Stomach (tissue), 4 donors: Measurements from ENCODE around the gene MAN2B1.

Source experiments
- CTCF ChIP-seq, 7 experiments: fragments of 450-650 bp in 4 of 7; fragments of 200-600 bp in 3 of 7; sonication (generic) in 3 of 7; IDR thresholded peaks; one replicate each; pipeline ENCODE4 v1.5.1; 2016 to 2019; ENCODE audit warnings: antibody characterized with exemption in 7 of 7, control low read depth in 2 of 7, mild to moderate bottlenecking in 1 of 7
- EP300 ChIP-seq: sonication (generic); formaldehyde crosslinking; IDR thresholded peaks from one replicate; pipeline ENCODE4 v1.6.1; 2017; ENCODE audit warnings: antibody characterized with exemption
- POLR2A ChIP-seq, 4 donors: fragments of 450-650 bp; IDR thresholded peaks; one replicate each; pipeline ENCODE4 v1.6.1; 2016; ENCODE audit warnings: antibody characterized with exemption in 4 of 4, control low read depth in 2 of 4, mild to moderate bottlenecking in 1 of 4, moderate library complexity in 1 of 4

DNA sequence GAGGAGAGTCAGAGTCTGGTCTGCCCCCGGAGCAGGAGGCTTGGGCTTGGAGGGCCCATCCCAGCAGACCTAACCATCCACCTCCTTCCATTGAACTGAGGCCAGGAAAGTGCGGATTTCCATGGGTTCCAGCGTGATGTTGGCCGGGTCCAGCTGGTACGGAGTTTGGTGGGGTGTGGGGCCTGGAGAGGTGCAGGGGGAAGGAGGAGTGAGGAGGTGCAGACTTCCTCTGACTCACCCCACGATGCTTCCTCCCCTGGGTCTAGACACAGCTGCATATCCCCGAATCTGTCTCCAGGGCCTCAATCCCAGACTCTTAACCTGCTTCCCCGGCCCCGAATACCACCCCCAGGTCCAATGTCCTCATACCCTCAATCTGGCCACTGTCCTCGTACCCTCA is 20.0 kb downstream of the MAN2B1 start:
- TF ChIP-seq CTCF (IDR thresholded peaks at IDR 0.05) (no peak), POLR2A (IDR thresholded peaks at IDR 0.05) (no peak), EP300 (no peak)
